Dendritic cell treated with granulocyte-macrophage colony-stimulating factor and Interleukin-4, amounts not matched to agents 40 ng/mL and 50 ng/mL, for 4 days (primary cell): ENCODE data around the gene KRTAP19-8.

Source experiments
- H3K27ac Mint-ChIP-seq: one replicate; pipeline ENCODE4 v1.8.0; 2022; ENCODE audit warnings: mild to moderate bottlenecking, mixed read lengths
- H3K27me3 Mint-ChIP-seq: one replicate; pipeline ENCODE4 v1.8.0; 2022; ENCODE audit warnings: mild to moderate bottlenecking, mixed read lengths
- H3K36me3 Mint-ChIP-seq: one replicate; pipeline ENCODE4 v1.8.0; 2022; ENCODE audit warnings: low read depth, mixed read lengths
- H3K4me1 Mint-ChIP-seq: one replicate; pipeline ENCODE4 v1.8.0; 2022; ENCODE audit warnings: low read depth, mixed read lengths
- H3K4me3 Mint-ChIP-seq: one replicate; pipeline ENCODE4 v1.8.0; 2022; ENCODE audit warnings: mild to moderate bottlenecking, moderate library complexity, mixed read lengths
- H3K9me3 Mint-ChIP-seq: one replicate; pipeline ENCODE4 v1.8.0; 2022; ENCODE audit warnings: mixed read lengths
- intact Hi-C: fragments of 100-400 bp; cut with micrococcal nuclease; formaldehyde crosslinking; loops from one replicate; pipeline ENCODE4 v1.15.0; 2022

Gene KRTAP19-8

GRCh38 chr21:31041295-31042079, 3.2 kb upstream of the KRTAP19-8 start:
- Mint-ChIP-seq H3K36me3 (no peaks in the 10 kb centered on the region), H3K4me1 (no peaks in the 10 kb centered on the region), H3K4me3 (no peak overlapping the region), H3K27me3 (peaks cover 3% of the 10 kb centered on the region), H3K9me3 (no peaks in the 10 kb centered on the region), H3K27ac (no peak overlapping the region)
- intact Hi-C loops = no loop called here

- no peaks in the 10 kb centered on the region for H3K9me3 Mint-ChIP-seq
- no peak overlapping the region for H3K4me3 Mint-ChIP-seq
- H3K4me1 Mint-ChIP-seq = no peaks in the 10 kb centered on the region
- no peaks in the 10 kb centered on the region for H3K36me3 Mint-ChIP-seq
- no peaks in the 10 kb centered on the region for H3K27me3 Mint-ChIP-seq
- no peak overlapping the region for H3K27ac Mint-ChIP-seq
- intact Hi-C loops = no loop called here
These were observed 3.9 kb downstream of the KRTAP19-8 start for GRCh38 chr21:31034378-31034777.

DNA sequence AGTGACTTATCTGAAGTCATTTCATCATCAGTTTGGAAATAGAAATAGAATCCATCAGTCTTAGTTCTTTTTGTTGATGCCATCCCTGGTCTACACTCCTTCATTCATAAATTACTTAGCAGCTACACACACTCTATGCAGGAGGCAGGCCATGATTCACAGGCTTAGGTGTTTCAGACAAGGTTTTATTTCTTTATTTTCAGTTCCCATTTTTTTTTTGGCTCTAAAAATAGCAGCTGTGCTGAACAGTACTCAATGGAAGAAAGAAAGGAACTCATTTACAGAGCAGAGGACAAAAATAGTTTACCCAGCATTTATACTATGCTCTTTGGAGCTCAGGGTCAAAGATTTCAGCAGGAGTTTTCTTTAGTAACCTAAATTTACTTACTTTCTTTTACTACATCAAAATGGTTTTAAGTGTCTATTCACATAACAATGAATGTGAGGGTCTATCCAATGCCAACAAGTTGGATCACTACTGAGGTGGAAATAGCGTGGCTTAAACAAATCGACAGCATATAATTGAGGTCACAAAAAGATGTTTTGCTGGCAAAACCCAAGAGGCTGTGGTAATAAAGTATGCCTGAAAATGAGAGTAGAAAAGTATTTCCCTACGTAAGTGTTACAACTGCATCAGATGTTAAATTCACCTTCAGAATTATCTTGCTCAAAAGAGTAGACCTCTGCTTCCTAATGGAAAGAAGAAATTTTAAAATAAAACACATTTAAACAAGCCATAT, 7.7 kb downstream of the KRTAP19-8 start:
- no peak overlapping the region for H3K27ac Mint-ChIP-seq
- intact Hi-C loops = no loop called here
- H3K36me3 Mint-ChIP-seq = no peaks in the 10 kb centered on the region
- no peak overlapping the region for H3K4me3 Mint-ChIP-seq
- H3K4me1 Mint-ChIP-seq = no peaks in the 10 kb centered on the region
- no peaks in the 10 kb centered on the region for H3K27me3 Mint-ChIP-seq
- no peaks in the 10 kb centered on the region for H3K9me3 Mint-ChIP-seq

DNA sequence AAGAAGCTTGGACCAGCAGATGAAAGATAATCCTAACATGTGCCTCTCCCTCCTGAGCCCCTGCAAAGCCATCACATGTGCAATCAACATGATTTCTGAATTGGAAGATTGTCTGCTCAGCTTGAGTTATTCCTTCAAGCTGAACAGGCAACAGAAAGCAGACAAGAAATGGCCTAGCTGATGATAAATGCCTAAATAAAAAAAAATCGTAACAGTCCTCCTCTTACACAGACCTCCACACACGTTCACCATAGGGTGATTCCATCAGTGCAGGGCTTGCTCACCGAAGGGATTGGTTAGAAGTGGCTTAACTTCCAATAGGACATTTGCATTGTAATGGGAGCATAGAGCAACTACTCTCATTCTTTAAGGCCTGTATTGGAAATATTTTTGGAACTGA, 14.6 kb downstream of the KRTAP19-8 start:
- Mint-ChIP-seq H3K36me3 (no peaks in the 10 kb centered on the region), H3K4me1 (no peaks in the 10 kb centered on the region), H3K27me3 (peaks cover 2% of the 10 kb centered on the region), H3K9me3 (no peaks in the 10 kb centered on the region), H3K4me3 (no peak overlapping the region), H3K27ac (no peak overlapping the region)
- intact Hi-C loops = no loop called here

GRCh38 chr21:31022306-31022705, 16.0 kb downstream of the KRTAP19-8 start:
- H3K4me1 Mint-ChIP-seq = no peaks in the 10 kb centered on the region
- no peaks in the 10 kb centered on the region for H3K9me3 Mint-ChIP-seq
- no peak overlapping the region for H3K4me3 Mint-ChIP-seq
- no peak overlapping the region for H3K27ac Mint-ChIP-seq
- H3K36me3 Mint-ChIP-seq = no peaks in the 10 kb centered on the region
- intact Hi-C loops = no loop called here
- peaks cover 2% of the 10 kb centered on the region for H3K27me3 Mint-ChIP-seq

GRCh38 chr21:31018232-31018631, 20.0 kb downstream of the KRTAP19-8 start:
- no peak overlapping the region for H3K4me3 Mint-ChIP-seq
- no peaks in the 10 kb centered on the region for H3K9me3 Mint-ChIP-seq
- H3K27me3 Mint-ChIP-seq = no peaks in the 10 kb centered on the region
- no peak overlapping the region for H3K27ac Mint-ChIP-seq
- H3K4me1 Mint-ChIP-seq = no peaks in the 10 kb centered on the region
- intact Hi-C loops = no loop called here
- no peaks in the 10 kb centered on the region for H3K36me3 Mint-ChIP-seq

- no peaks in the 10 kb centered on the region for H3K9me3 Mint-ChIP-seq
- no peaks in the 10 kb centered on the region for H3K27me3 Mint-ChIP-seq
- H3K27ac Mint-ChIP-seq = no peak overlapping the region
- no peaks in the 10 kb centered on the region for H3K4me1 Mint-ChIP-seq
- intact Hi-C loops = no loop called here
- no peak overlapping the region for H3K4me3 Mint-ChIP-seq
- no peaks in the 10 kb centered on the region for H3K36me3 Mint-ChIP-seq
These were observed 23.4 kb downstream of the KRTAP19-8 start for GRCh38 chr21:31014891-31015290.

GRCh38 chr21:31012133-31013089, 25.9 kb downstream of the KRTAP19-8 start:
- Mint-ChIP-seq H3K4me1 (no peaks in the 10 kb centered on the region), H3K36me3 (no peaks in the 10 kb centered on the region), H3K27ac (no peak overlapping the region), H3K4me3 (no peak overlapping the region), H3K9me3 (peaks cover under 1% of the 10 kb centered on the region), H3K27me3 (no peaks in the 10 kb centered on the region)
- intact Hi-C loops = no loop called here

GRCh38 chr21:31011412-31011811, 26.9 kb downstream of the KRTAP19-8 start:
- no peaks in the 10 kb centered on the region for H3K27me3 Mint-ChIP-seq
- H3K36me3 Mint-ChIP-seq = no peaks in the 10 kb centered on the region
- no peak overlapping the region for H3K27ac Mint-ChIP-seq
- H3K4me3 Mint-ChIP-seq = no peak overlapping the region
- intact Hi-C loops = no loop called here
- peaks cover 7% of the 10 kb centered on the region for H3K9me3 Mint-ChIP-seq
- no peaks in the 10 kb centered on the region for H3K4me1 Mint-ChIP-seq

GRCh38 chr21:31008355-31008754, 29.9 kb downstream of the KRTAP19-8 start:
- Mint-ChIP-seq H3K4me3 (no peak overlapping the region), H3K27ac (no peak overlapping the region), H3K9me3 (peaks cover 7% of the 10 kb centered on the region), H3K27me3 (no peaks in the 10 kb centered on the region), H3K4me1 (no peaks in the 10 kb centered on the region), H3K36me3 (no peaks in the 10 kb centered on the region)
- intact Hi-C loops = no loop called here

- H3K27ac Mint-ChIP-seq = no peak overlapping the region
- intact Hi-C loops = no loop called here
- no peaks in the 10 kb centered on the region for H3K4me1 Mint-ChIP-seq
- no peak overlapping the region for H3K4me3 Mint-ChIP-seq
- peaks cover 7% of the 10 kb centered on the region for H3K9me3 Mint-ChIP-seq
- H3K27me3 Mint-ChIP-seq = no peaks in the 10 kb centered on the region
- H3K36me3 Mint-ChIP-seq = no peaks in the 10 kb centered on the region
These were observed 33.3 kb downstream of the KRTAP19-8 start for GRCh38 chr21:31005019-31005418.

- peaks cover 7% of the 10 kb centered on the region for H3K9me3 Mint-ChIP-seq
- no peaks in the 10 kb centered on the region for H3K4me1 Mint-ChIP-seq
- H3K36me3 Mint-ChIP-seq = no peaks in the 10 kb centered on the region
- intact Hi-C loops = no loop called here
- no peak overlapping the region for H3K27ac Mint-ChIP-seq
- H3K4me3 Mint-ChIP-seq = no peak overlapping the region
- no peaks in the 10 kb centered on the region for H3K27me3 Mint-ChIP-seq
These were observed 34.8 kb downstream of the KRTAP19-8 start for GRCh38 chr21:31003471-31003870.

DNA sequence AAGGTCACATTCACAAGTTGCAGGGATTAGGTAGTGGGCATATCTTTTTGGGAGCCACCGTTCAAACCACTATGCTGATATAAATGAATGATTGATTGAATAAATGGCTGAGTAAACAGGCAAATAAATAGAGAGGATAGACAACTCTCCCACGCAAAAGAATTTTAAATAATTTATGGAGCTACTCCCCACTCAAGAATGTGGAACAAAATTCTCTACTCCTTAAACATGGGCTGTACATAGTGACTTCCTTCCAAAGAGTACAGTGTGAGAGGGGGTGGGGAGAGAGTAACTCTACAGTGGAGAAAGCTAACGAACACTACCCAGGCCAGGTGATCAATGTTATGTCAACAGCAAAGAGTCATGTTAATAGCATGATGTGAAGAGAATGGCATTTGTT, 40.7 kb downstream of the KRTAP19-8 start:
- intact Hi-C loops = no loop called here
- no peaks in the 10 kb centered on the region for H3K9me3 Mint-ChIP-seq
- H3K4me1 Mint-ChIP-seq = no peaks in the 10 kb centered on the region
- H3K36me3 Mint-ChIP-seq = no peaks in the 10 kb centered on the region
- H3K27me3 Mint-ChIP-seq = no peaks in the 10 kb centered on the region
- H3K27ac Mint-ChIP-seq = no peak overlapping the region
- H3K4me3 Mint-ChIP-seq = no peak overlapping the region

DNA sequence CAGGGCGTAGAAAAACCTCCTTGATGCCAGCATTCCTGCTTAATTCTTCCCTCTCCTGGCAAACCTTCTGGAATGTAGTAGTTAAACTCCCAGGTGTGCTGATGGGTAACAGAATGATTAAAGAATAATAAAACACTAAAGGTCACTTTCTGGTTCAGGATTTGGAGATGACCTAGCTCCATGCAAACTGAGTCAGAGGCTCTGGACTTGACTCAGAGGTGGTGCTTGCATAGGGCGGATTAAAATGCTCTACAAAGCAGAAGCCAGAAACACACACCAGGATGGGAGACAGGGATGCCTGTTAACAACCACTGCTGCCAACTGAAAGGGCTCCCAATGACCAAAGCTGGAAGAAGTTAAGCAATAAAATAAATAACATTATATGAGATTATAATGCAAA, 41.5 kb downstream of the KRTAP19-8 start:
- H3K27me3 Mint-ChIP-seq = no peaks in the 10 kb centered on the region
- intact Hi-C loops = no loop called here
- H3K4me3 Mint-ChIP-seq = no peak overlapping the region
- no peaks in the 10 kb centered on the region for H3K4me1 Mint-ChIP-seq
- H3K27ac Mint-ChIP-seq = no peak overlapping the region
- no peaks in the 10 kb centered on the region for H3K9me3 Mint-ChIP-seq
- H3K36me3 Mint-ChIP-seq = no peaks in the 10 kb centered on the region
